ENCODE results near the gene C19orf81. TPM values are rescaled to one million over a fixed set of nuclear protein-coding genes. Genes with fewer than 3 reads are reported as not detected.

C19orf81 gene
- total RNA-seq, 1 experiment from 2014 or later, result 14.5 TPM

GRCh38 chr19:50666346-50667176 lies 17.3 kb downstream of the C19orf81 start:
- TF ChIP-seq EGR1 (IDR thresholded peaks at IDR 0.05; ENCODE audit: low read depth) (no peak), MAX (IDR thresholded peaks at IDR 0.05) (no peak), YY1 (IDR thresholded peaks at IDR 0.05; ENCODE audit: extremely low read depth, insufficient replicate concordance, low read depth, low read length) (no peak), REST (IDR thresholded peaks at IDR 0.05; ENCODE audit: low read depth) (no peak), TCF7L2 (IDR thresholded peaks at IDR 0.05; ENCODE audit: borderline replicate concordance, extremely low read depth, insufficient read depth, insufficient read length) (no peak), ZFX (IDR thresholded peaks at IDR 0.05) (no peak), FOSL1 (IDR thresholded peaks at IDR 0.05; ENCODE audit: low read depth) (no peak), SRF (IDR thresholded peaks at IDR 0.05; ENCODE audit: low read depth) (no peak), POLR2A (IDR thresholded peaks at IDR 0.05; ENCODE audit: borderline replicate concordance, extremely low read depth, insufficient read depth, insufficient read length) (no peak), EZH2phosphoT487 (IDR thresholded peaks at IDR 0.05; ENCODE audit: borderline replicate concordance) (no peak)
- TF ChIP-seq, protein P1, sequence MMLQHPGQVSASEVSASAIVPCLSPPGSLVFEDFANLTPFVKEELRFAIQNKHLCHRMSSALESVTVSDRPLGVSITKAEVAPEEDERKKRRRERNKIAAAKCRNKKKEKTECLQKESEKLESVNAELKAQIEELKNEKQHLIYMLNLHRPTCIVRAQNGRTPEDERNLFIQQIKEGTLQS (IDR thresholded peaks at IDR 0.05), result no peak
- ChIA-PET CTCF (interaction anchor here (0.9 kb wide), 1 partner anchor 37 kb away, joined by 3 read pairs; no protein-coding TSS in a partner anchor), RAD21 (ENCODE audit: low non-redundant PET in 1 of 2, low total read pairs in 2 of 2, uncharacterized antibody in 2 of 2, unreplicated experiment in 2 of 2) (no interaction called here), POLR2A (no interaction called here)
- intact Hi-C loops (cut with micrococcal nuclease), result no loop called here
- Histone ChIP-seq H3K9me2 (ENCODE audit: insufficient read depth) (no peaks in the 10 kb centered on the region), H4K20me1 (ENCODE audit: insufficient read depth) (no peaks in the 10 kb centered on the region), H3K9ac (ENCODE audit: low read length) (no peak overlapping the region), H3K79me2 (ENCODE audit: insufficient read depth, low read length) (no peaks in the 10 kb centered on the region), H3K4me3 (replicated peaks in 1 of 2; ENCODE audit: low read depth in 1 of 2, low read length in 2 of 2) (no peak overlapping the region), H3K27me3 (ENCODE audit: insufficient read depth, low read length) (no peaks in the 10 kb centered on the region), H3K27ac (ENCODE audit: low read depth, low read length) (no peak overlapping the region), H3K9me3 (ENCODE audit: control insufficient read depth in 1 of 2, insufficient read depth in 1 of 2, low read depth in 1 of 2, low read length in 2 of 2) (no peaks in the 10 kb centered on the region), H3K4me2 (ENCODE audit: low read length) (no peak overlapping the region), H2AFZ (ENCODE audit: low read depth, low read length, poor library complexity, severe bottlenecking) (no peak overlapping the region), H3K36me3 (ENCODE audit: control insufficient read depth in 1 of 2, insufficient read depth in 2 of 2, low read length in 2 of 2) (no peaks in the 10 kb centered on the region), H3K4me1 (ENCODE audit: control insufficient read depth in 1 of 2, insufficient read depth in 2 of 2, low read length in 2 of 2) (peaks cover 0 to 9% of the 10 kb centered on the region in 2 experiments; a peak in 2 of 4 replicates)
- BruUV-seq (replicated peaks), result no TSS peak
- DNase-seq (ENCODE audit: low read depth, low spot score) (no peak), ATAC-seq (no peak)

Measured in HCT116 (cell line).